ENCODE results near the gene NFATC3. TPM values are rescaled to one million over a fixed set of nuclear protein-coding genes. Genes with fewer than 3 reads are reported as not detected.

Gene NFATC3
- total RNA-seq, 4 donors from 2014 or later: 22.6 to 74.0 (median 48.4) TPM

GRCh38 chr16:68134644-68135043 lies 49.5 kb downstream of the NFATC3 start:
- no peaks in the 10 kb centered on the region for H3K27me3 ChIP-seq
- no peaks in the 10 kb centered on the region for H3K9me3 ChIP-seq
- H3K27ac ChIP-seq: no peak overlapping the region
- no peak overlapping the region for H3K4me3 ChIP-seq
- H3K4me1 ChIP-seq: no peaks in the 10 kb centered on the region
- DNase-seq: no peak
- H3K36me3 ChIP-seq: no peaks in the 10 kb centered on the region
- TF ChIP-seq CTCF (IDR thresholded peaks at IDR 0.05): no peak
- TF ChIP-seq POLR2A (IDR thresholded peaks at IDR 0.05): no peak
- intact Hi-C loops (cut with DNase I; ENCODE audit: low total_unique reads): no loop called here

- Histone ChIP-seq H3K27ac (no peak overlapping the region), H3K4me3 (no peak overlapping the region), H3K36me3 (no peaks in the 10 kb centered on the region), H3K4me1 (no peaks in the 10 kb centered on the region), H3K27me3 (no peaks in the 10 kb centered on the region), H3K9me3 (no peaks in the 10 kb centered on the region)
- intact Hi-C loops (cut with DNase I; ENCODE audit: low total_unique reads): no loop called here
- DNase-seq: no peak
- TF ChIP-seq CTCF (IDR thresholded peaks at IDR 0.05) (no peak), POLR2A (IDR thresholded peaks at IDR 0.05) (no peak)
Observed at GRCh38 chr16:68136515-68136914, 51.3 kb downstream of the NFATC3 start.

GRCh38 chr16:68144008-68144407 lies 58.8 kb downstream of the NFATC3 start:
- DNase-seq: no peak
- Histone ChIP-seq H3K9me3 (no peaks in the 10 kb centered on the region), H3K36me3 (no peaks in the 10 kb centered on the region), H3K4me3 (no peak overlapping the region), H3K27me3 (no peaks in the 10 kb centered on the region), H3K27ac (no peak overlapping the region), H3K4me1 (no peaks in the 10 kb centered on the region)
- intact Hi-C loops (cut with DNase I; ENCODE audit: low total_unique reads): no loop called here
- TF ChIP-seq CTCF (IDR thresholded peaks at IDR 0.05): no peak
- no peak for TF ChIP-seq POLR2A (IDR thresholded peaks at IDR 0.05)

GRCh38 chr16:68146585-68146984 lies 61.4 kb downstream of the NFATC3 start:
- Histone ChIP-seq H3K4me3 (no peak overlapping the region), H3K9me3 (no peaks in the 10 kb centered on the region), H3K36me3 (no peaks in the 10 kb centered on the region), H3K27me3 (no peaks in the 10 kb centered on the region), H3K4me1 (no peaks in the 10 kb centered on the region), H3K27ac (no peak overlapping the region)
- DNase-seq: no peak
- intact Hi-C loops (cut with DNase I; ENCODE audit: low total_unique reads): no loop called here
- TF ChIP-seq CTCF (IDR thresholded peaks at IDR 0.05) (no peak), POLR2A (IDR thresholded peaks at IDR 0.05) (no peak)

- Histone ChIP-seq H3K27ac (no peak overlapping the region), H3K27me3 (no peaks in the 10 kb centered on the region), H3K4me1 (no peaks in the 10 kb centered on the region), H3K4me3 (no peak overlapping the region), H3K9me3 (no peaks in the 10 kb centered on the region), H3K36me3 (no peaks in the 10 kb centered on the region)
- no peak for DNase-seq
- intact Hi-C loops (cut with DNase I; ENCODE audit: low total_unique reads): no loop called here
- TF ChIP-seq POLR2A (IDR thresholded peaks at IDR 0.05): no peak
- no peak for TF ChIP-seq CTCF (IDR thresholded peaks at IDR 0.05)
Observed at GRCh38 chr16:68147444-68147843, 62.3 kb downstream of the NFATC3 start.

Data from uterus (tissue), 4 donors.